Hypothalamus (tissue), 51 donors: ENCODE measurements around the gene TENT4B.
"Not testable (repeated sequence)": the region's sequence is repeated elsewhere in the genome, so short reads cannot be mapped to it uniquely, and the experiment has no call there.

Experiments used
- DNase-seq, 51 donors: peaks; one replicate each; lab custom pipeline; 2025; lab: John Stamatoyannopoulos, UW

The TENT4B gene

DNA sequence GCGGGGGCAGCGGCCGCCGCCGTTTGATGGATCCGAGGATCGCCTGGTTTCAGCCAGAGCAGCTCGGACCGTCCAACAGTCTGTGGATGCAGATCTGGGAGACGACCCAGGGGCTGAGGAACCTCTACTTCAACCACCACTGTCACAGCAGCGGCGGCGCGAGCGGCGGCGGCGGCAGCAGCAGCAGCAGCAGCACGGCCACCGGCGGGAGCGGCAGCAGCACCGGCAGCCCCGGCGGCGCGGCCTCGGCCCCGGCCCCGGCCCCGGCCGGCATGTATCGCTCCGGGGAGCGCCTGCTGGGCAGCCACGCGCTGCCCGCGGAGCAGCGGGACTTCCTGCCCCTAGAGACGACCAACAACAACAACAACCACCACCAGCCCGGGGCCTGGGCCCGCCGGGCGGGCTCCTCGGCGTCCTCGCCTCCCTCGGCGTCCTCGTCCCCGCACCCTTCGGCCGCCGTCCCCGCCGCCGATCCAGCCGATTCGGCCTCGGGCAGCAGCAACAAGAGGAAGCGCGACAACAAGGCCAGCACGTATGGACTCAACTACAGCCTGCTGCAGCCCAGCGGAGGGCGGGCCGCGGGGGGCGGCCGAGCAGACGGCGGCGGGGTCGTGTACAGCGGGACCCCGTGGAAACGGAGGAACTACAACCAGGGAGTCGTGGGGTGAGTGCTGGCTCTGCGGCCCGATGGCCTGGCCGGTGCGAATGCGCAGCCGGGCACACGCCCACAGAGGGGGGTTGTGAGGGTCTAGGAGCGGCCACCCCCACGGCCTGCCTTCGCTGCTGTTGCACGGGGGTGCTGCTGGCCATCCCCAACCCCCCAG is 702 bp downstream of the TENT4B start:
- peak in 29 of 51 donors; percentile 22 to 70 (median 47) for DNase-seq

DNA sequence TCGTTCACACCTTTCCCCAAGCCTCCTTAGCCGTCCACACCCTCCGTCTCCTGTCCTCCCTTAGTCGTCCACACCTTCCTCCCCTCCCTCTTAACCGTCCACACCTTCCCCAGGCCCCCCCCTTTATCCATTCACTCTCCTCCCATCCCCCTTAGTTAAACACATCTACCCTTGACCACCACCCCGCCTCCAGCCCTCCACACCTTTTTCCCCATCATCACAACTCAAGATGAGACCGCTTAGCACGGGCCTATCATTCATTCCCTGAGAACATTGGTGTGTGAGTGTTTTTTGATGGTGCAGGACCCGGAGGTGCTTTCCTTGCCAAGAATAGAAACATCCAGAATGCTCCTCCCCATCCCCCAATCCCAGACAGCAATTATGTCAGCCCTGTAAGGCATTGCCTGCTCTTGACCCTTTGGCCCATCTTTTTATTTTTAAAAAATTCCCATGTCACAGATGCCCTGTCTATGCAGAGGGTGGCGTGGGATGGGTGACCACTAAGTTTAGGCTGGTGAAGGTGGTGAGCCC is 1.4 kb downstream of the TENT4B start:
- DNase-seq: peak in 14 of 51 donors; percentile 2 to 60 (median 26)

DNA sequence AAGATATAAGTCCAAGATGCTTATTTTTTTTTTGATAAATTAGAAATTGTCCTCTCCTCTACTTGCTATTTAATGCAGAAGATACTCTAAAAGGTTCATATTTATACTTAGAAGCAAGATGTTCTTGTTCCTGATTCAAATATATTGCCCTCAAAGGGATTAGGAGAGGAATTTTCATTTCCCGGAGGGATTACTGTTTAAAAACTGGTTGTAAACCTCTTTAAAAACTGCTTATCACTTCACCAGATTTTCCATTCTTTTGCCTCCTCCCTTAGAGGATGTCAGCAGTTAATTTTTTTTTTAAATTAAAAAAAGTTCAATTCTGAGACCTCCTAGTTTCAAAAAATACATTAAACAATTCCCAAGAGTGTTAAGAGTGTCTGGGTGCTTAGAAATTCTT is 2.8 kb downstream of the TENT4B start:
- DNase-seq: no peak

DNA sequence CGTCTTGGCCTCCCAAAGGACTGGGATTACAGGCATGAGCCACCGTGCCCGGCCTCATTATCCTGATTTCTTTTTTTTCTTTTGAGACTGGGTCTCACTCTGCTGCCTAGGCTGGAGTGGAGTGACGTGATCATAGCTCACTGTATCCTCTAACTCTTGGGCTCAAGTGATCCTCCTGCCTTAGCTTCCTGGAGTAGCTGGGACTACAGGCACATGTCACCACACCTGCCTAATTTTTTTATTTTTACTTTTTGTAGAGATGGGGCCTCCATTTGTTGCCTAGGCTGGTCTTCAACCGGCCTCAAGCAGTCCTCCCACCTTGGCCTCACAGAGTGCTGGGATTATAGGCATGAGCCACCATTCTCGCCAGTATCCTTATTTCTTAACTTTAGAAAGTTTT is 3.5 kb downstream of the TENT4B start:
- no peak for DNase-seq

DNA sequence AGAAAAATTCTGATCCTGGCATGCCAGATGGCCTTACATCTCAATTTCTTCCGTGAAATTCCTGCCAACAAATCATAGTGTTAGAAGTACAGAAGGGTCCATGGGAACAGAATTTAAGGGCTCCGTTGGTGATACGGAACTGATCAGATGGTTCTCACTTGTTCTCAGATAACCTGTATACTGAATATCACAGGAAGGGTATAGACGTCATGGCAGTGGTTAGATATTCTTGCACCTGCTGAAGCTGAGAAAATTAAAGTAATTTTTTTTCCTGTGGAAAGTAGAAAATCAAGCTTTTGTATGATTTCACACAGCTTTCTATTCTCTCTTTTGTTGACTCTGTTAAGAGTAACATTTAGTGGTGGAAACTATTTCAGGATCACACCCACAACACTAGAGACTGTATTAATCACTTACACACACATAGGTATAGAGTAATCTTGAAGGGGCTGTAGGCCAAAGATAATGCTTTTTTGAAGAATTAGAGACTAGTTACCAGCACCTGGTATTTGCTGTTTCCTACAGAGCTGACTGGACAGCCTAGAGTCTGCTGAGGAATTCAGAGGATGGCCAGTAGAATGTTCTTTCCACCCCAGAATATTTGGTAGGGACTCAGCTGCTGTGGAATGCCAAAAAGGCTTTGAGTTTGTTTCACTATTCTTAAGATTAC is 7.5 kb downstream of the TENT4B start:
- DNase-seq: no peak

DNA sequence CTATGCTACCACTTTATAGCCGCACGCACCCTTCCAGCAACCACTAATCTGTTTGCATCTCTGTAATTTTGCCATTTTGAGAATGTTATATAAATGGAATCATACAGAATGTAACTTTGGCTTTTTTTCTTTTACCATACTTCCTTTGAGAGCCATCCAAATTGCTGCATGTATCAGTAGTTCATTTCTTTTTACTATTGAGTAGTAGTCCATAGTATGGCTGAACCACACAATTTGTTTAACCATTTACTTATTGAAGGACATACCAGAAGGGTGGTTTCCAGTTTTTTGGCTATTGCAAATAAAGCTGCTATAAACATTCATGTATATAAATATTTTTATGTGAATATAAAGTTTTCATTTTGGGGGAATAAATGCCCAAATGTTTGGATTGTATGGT is 8.8 kb downstream of the TENT4B start:
- DNase-seq: no peak

DNA sequence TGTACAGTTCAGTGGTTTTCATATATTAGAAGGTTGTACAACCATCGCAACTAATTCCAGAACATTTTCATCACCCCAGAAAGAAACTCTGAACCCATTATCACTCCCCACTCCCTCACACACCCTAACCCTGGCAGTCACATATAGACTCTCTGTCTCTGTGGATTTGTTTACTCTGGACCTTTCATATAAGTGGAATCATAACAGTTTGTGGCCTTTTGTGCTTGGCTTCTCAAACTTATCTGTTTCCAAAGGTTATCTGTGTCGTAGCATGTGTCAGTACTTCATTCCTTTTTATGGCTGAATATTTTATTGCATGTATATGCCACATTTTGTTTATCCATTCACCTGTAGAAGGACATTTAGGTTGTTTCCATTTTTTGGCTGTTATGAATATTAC is 12.4 kb downstream of the TENT4B start:
- DNase-seq: no peak

DNA sequence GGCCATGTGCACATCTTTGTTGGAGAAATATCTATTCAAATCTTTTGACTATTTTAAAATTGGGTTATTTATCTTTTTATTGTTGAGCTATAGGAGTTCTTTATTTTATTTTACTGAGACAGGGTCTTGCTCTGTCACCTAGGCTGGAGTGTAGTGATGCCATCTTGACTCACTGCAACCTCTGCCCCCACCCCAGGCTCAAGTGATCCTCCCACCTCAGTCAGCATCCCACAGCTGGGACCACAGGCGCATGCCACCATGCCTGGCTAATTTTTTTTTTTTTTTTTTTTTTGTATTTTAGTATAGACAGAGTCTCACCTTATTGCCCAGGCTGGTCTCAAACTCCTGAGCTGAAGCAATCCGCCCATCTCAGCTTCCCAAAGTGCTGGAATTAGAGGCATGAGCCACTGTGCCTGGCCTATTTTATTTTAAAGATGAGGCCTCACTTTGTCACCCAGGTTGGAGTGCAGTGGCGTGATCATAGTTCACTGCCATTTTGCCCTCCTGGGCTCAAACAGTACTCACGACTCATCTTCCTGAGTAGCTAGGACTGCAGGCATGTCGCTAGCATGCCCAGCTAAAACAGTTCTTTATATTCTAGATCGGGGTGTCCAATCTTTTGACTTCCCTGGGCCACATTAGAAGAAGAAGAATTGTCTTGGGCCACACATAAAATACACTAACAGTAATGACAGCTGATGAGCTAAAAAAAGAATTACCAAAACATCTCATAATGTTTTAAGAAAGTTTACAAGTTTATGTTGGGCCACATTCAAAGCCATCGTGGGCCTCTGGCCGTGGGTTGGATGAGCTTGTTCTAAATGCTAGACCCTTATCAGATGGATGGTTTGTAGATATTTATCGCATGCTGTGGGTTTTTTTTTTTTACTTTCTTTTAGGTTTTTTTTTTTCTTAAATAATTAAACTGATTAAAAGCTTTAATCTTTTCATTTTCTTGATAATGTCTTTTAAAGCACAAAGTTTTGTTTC is 13.7 kb downstream of the TENT4B start:
- DNase-seq: no peak

DNA sequence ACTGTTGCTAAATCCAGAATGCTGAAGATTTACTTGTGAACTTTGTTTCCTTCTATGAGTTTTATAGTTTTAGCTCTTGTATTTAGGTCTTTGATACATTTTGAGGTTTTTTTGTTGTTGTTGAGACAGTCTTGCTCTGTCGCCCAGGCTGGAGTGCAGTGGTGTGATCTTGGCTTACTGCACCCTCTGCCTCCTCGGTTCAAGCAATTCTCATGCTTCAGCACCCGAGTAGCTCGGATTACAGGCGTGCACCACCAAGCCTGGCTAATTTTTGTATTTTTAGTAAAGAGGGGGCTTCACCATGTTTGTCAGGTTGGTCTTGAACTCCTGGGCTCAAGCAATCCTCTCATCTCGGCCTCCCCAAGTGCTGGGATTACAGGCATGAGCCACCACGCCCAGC is 14.4 kb downstream of the TENT4B start:
- DNase-seq: no peak

DNA sequence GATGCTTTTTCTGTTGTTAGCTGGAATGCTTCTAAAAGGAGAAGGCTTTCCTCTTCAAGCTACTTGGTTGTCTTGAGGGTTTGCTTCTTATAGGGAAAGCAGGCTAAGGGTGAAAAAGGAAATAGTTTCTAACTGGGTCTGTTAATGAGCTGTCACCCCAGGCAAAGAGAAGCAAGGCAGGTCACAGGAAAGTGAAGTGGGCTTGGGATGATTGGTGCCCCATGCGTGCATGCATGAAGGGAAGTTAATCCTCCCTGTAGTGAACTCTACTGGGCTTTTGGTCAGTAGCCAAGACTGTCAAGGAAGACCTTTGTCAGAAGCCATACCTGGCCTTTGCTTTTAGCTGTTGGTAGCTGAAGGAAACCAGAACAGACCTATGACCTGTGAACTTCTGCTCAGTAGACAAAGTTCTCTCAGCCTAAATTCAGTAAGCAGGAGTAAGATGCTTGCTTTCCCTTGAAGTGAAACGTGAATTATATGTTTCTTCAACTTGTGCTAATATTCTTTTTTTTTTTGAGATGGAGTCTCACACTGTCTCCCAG is 16.5 kb downstream of the TENT4B start:
- no peak for DNase-seq

DNA sequence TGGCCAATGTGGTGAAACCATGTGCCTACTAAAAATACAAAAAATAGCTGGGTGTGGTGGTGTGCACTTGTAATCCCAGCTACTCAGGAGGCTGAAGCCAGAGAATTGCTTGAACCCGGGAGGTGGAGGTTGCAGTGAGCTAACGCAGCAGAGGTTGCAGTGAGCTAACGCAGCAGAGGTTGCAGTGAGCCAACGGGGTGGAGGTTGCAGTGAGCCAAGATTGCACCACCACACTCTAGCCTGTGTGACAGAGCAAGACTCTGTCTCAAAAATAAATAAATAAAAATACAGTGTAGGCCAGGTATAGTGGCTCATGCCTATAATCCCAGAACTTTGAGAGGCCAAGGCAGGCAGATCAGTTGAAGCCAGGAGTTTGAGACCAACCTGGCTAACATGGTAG is 18.7 kb downstream of the TENT4B start:
- not testable (repeated sequence) for DNase-seq

DNA sequence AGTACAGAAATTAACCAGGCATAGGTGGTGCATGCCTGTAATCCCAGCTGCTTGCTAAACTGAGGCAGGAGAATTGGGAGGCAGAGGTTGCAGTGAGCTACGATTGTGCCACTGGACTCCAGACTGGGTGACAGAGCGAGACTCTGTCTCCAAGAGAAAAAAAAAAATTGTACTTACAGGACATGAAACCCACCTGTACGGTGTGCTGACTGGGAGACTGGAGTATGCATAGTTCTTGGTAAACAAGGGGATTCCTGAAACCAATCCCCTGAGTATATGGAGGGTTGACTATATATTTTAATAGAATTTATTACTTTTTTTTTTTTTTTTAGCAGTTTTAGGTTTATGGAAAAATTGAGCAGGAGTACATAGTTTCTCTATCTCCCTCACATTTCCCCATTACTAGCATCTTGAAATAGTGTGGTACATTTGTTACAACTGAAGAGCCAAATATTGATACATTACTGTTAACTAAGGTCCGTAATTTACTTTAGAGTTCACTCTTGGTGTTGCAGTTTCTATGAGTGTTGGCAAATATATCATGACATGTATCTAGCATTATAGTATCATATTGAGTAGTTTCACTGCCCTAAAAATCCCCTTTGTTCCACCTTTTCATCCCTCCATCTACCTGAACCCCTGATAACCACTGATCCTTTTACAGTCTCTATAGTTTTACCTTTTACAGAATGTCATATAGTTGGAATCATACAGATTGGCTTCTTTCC is 19.3 kb downstream of the TENT4B start:
- DNase-seq: no peak

DNA sequence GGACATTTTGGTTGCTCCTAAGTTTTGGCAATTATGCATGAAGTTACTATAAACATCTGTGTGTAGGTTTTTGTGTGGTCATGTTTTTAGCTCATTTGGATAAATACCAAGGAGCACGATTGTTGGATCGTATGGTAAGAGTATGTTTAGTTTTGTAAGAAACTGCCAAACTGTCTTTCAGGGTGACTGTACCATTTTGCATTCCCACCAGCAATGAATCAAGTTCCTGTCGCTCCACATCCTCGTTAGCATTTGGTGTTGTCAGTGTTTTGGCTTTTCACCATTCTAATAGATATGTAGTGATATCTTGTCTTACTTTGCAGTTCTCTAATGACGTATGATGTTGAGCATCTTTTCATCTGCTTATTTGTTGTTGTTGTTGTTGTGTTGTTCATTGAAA is 20.2 kb downstream of the TENT4B start:
- DNase-seq: no peak

DNA sequence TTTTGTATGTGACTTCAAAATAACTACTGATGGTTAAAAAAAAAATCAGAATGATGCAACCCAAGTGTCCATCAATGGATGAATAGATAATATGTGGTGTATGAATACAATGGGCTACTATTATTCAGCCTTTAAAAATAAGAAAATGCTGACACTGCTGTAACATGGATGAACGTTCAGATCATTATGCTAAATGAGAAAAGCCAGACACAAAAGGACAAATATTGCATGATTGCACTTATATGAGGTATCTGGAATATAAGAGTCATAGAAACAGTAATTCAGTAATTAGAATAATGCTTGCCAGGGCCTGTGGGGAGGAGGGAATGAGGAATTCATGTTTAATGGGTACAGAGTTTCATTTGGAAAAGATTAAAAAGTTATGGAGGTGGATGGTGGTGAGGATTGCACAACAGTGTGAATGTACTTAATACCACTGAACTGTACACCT is 25.4 kb downstream of the TENT4B start:
- DNase-seq: no peak

DNA sequence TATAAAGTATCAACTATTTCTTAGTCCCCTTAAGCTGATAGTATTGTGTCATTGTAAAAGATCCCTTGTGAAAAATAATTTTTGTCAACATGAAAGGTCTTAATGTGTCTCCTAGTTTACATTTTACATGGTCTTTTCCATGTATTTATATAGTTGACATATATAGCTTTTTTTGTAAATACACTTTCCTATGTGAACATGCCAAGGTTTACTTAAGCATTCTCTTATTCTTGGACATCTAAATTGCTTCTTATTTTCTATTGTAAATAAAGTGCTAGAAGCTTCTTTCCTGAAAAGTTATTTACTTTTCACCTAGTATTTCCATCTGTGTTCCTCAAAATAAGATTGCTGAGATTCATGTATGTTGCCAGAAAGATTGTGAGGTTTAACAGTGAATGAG is 29.3 kb downstream of the TENT4B start:
- DNase-seq: no peak

DNA sequence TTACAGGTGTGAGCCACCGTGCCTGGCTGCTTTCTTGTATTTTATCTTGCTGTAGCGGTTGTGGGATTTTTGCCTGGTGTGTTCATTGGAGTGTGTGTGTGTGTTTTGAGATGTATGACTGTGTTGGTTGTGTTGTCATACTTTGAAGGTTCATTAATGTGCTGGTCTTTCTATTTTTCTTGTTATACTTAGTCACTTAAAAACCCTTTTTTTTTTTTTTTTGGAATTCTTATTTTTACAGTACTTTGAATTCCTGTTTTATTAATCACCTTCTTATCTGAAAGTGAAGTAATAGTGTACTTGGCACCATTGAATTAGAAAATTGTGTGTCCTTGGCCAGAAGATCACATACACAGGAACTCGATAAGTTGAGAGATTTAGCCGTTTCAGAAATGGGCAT is 30.2 kb downstream of the TENT4B start:
- no peak for DNase-seq

DNA sequence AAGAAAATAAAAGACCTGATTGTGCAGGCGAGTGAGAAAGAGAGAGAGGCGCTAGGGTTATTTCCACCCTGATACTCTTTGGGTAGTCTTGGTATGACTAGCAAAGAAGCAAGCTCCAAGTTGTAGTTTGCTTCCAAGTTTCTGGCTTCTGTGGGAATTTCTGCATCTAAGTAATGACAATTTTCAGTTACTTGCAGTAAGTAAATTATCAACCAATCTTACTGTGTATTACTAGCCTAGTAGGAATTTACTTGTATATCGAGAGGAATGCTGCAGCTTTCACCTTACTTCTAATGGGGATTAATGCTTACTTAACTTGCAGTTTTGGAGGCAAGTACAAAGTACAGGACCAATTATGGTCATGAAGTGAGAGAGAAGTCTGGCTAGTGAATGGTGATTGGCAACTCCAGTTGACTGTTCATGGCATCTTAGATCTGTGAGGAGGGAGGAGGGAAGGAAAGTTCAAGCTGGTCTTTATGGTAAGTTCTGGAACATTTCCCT is 31.9 kb downstream of the TENT4B start:
- DNase-seq: no peak

DNA sequence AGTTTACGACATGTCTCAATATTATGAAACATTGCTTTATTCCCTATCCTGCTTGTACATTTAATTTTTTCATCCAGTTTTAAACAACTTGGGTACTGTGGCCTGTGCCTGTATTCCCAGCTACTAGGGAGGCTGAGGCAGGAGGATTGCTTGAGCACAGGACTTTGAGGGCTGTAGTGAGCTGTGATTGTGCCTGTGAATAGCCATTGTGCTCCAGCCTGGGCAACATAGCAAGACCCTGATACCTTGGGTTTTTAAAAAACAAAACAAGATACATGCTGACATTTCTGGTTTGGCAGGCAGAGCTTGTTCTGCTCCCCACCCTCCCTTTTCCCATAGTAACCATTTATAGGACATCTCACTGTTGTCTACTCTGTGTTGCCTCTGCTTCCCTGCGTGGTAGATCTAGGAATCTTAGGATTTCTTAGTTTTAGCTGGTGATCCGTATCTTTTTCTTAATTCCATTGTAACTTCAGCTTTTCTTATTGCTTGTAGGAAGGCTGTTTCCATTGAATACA is 35.6 kb downstream of the TENT4B start:
- no peak for DNase-seq

DNA sequence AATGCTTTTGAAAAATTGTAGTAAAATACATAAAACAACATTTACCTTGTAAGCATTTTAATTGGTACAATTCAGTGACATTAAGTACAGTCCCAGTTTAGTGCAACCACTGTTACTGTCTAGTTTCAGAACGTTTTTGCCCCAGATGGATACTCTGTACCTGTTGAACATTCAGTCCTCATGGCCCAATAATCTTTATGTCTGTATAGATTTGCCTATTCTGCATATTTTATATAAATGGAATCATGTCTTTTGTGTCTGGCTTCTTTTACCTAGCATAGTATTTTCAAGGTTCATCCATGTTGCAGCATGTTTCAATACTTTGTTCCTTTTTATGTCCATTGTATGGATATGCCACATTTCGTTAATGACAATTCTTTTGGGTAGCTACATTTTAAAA is 37.2 kb downstream of the TENT4B start:
- no peak for DNase-seq
